ENCODE data around the gene CANX.
"Not testable (repeated sequence)": the region's sequence is repeated elsewhere in the genome, so short reads cannot be mapped to it uniquely, and the experiment has no call there.

DNA sequence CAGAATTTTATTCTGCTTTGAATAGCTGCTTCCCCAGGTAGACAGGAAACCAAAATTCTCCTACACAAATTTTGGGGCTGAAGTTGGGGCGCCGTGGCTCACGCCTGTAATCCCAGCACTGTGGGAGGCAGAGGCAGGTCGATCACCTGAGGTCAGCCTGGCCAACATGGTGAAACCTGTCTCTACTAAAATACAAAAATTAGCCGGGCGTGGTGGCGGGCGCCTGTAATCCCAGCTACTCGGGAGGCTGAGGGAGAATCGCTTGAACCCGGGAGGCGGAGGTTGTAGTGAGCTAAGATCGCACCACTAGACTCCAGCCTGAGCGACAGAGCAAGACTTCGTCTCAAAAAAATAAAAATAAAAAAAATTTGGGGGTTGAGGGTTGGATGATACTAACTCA, 1.2 kb upstream of the CANX start:
- TF ChIP-seq, protein P1, sequence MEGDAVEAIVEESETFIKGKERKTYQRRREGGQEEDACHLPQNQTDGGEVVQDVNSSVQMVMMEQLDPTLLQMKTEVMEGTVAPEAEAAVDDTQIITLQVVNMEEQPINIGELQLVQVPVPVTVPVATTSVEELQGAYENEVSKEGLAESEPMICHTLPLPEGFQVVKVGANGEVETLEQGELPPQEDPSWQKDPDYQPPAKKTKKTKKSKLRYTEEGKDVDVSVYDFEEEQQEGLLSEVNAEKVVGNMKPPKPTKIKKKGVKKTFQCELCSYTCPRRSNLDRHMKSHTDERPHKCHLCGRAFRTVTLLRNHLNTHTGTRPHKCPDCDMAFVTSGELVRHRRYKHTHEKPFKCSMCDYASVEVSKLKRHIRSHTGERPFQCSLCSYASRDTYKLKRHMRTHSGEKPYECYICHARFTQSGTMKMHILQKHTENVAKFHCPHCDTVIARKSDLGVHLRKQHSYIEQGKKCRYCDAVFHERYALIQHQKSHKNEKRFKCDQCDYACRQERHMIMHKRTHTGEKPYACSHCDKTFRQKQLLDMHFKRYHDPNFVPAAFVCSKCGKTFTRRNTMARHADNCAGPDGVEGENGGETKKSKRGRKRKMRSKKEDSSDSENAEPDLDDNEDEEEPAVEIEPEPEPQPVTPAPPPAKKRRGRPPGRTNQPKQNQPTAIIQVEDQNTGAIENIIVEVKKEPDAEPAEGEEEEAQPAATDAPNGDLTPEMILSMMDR (IDR thresholded peaks at IDR 0.05): not testable (repeated sequence)
- TF ChIP-seq POLR2A (IDR thresholded peaks at IDR 0.05): not testable (repeated sequence)
